ENCODE measurements around the gene KCND2.

KCND2 gene

DNA sequence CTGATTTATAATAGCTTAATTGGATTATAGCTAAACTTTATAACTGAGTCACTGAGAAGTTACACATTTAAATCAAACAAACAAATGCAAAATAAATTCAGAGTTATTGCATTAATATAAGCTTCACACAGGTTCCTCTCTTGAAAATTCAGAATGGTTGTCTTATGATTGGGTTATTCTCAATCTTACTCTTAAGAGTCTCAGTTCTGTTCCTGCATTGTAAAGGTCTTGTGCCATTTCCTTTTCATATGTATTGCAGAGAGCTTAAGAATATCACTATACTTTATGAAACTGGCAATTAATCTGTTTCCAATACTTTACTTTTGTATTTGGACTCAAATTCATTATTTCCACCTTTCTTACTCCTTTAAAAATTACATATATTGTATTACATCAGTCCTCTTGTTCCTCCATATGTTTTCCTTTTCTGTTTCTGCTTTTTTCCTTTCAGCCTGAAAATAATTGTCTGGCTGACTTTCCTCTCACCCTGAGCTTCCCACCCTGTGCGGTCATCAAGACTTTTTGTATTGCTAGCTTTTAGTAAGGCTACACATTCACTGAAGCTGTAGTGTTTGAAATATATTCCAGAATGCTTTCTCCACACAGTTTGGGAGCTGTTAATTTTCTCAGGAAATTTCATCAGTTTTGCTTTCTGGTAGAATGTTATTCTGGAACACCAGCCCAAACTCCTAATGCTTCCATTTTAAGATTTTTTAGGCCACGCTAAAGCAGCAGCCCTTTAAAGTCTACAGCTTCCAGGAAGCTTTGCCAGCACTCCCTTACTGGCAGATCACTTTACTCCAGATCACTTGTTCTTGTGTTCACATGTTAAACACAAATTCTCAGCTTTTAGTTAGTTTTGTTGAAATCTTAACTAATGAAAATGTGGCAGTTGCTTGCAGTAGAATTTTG lies 139.4 kb downstream of the KCND2 start:
- no peak for DNase-seq (ENCODE audit: low read depth)

- DNase-seq (ENCODE audit: low read depth): no peak
These were observed 140.2 kb downstream of the KCND2 start for GRCh38 chr7:120413164-120413563.

DNA sequence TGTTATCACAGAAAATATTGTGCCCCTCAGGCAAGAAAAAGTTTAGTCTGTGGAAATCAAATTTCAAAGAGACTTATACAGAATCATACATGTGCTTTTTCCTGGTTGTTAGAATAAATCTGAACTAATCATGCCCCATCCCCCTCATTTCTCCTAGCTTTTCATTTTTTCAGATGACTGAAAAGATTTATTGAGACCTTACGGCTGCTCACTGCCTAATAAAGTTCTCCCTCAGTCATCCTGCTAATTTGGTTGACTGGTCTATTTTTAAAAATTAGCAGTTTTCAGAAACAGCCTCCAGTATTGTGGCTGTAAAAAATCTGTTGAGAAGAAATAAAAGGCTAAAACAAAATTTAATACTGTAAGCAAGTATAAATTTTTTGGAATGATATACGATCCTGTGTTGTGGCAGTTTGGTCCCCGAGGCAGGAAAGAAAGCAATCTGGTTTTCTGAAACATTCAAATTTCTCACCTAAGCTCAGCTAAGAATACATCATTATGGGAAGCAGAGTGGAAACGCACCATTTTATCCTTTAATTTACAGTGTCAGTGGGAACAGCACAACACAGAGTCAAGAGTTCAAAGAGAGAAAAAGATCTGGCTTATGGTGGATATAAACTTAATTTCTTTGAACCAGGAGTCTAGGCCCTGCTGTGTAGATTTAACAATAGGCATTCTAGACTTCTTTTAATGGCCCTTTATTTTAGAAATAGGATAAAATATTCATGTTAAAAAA lies 144.4 kb downstream of the KCND2 start:
- DNase-seq (ENCODE audit: low read depth): no peak

- no peak for DNase-seq (ENCODE audit: low read depth)
These were observed 148.2 kb downstream of the KCND2 start for GRCh38 chr7:120421151-120421651.

GRCh38 chr7:120431016-120431415 lies 158.0 kb downstream of the KCND2 start:
- no peak for DNase-seq (ENCODE audit: low read depth)

- no peak for DNase-seq (ENCODE audit: low read depth)
These were observed 163.6 kb downstream of the KCND2 start for GRCh38 chr7:120436487-120437060.

GRCh38 chr7:120441850-120442249 lies 168.9 kb downstream of the KCND2 start:
- no peak for DNase-seq (ENCODE audit: low read depth)

GRCh38 chr7:120442838-120443237 lies 169.9 kb downstream of the KCND2 start:
- DNase-seq (ENCODE audit: low read depth): no peak

DNA sequence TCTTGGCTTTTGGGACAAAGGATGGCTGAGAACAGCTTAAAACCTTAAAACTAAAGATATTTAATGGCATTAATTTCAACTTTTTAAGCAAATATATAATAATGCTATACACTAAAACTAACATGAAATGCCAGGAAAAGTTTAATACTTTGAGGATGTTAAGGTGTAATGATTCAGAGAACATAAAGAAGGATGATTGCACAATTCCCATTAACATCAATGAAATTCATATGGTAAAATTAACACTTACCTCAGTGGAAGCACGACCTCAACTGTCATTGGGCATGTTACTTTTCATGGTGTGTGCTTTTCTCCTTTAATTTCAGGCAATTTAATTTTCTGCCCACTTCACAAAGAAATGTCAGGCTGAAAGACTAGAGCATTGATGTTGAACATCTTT lies 171.7 kb downstream of the KCND2 start:
- DNase-seq (ENCODE audit: low read depth): no peak

- DNase-seq (ENCODE audit: low read depth): no peak
These were observed 172.3 kb downstream of the KCND2 start for GRCh38 chr7:120445276-120445675.

- DNase-seq (ENCODE audit: low read depth): no peak
These were observed 179.7 kb downstream of the KCND2 start for GRCh38 chr7:120452665-120453064.

DNA sequence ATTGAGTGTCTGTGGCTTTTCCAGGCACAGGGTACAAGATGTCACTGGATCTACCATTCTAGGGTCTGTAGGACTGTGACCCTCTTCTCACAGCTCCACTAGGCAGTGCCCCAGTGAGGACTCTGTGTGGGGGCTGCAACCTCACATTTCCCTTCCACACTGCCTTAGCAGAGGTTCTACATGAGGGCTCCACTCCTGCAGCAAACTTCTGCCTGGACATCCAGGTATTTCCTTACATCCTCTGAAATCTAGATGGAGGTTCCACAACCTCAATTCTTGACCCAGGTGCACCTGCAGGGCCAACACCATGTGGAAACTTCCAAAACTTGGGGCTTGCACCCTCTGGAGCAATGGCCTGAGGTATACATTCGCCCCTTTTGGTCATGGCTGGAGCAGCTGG lies 183.7 kb downstream of the KCND2 start:
- no peak for DNase-seq (ENCODE audit: low read depth)

- no peak for DNase-seq (ENCODE audit: low read depth)
These were observed 188.0 kb downstream of the KCND2 start for GRCh38 chr7:120460949-120461348.

GRCh38 chr7:120462991-120463390 lies 190.0 kb downstream of the KCND2 start:
- no peak for DNase-seq (ENCODE audit: low read depth)

- no peak for DNase-seq (ENCODE audit: low read depth)
These were observed 191.1 kb downstream of the KCND2 start for GRCh38 chr7:120464104-120464503.

GRCh38 chr7:120467676-120468075 lies 194.7 kb downstream of the KCND2 start:
- no peak for DNase-seq (ENCODE audit: low read depth)

GRCh38 chr7:120468611-120469010 lies 195.6 kb downstream of the KCND2 start:
- no peak for DNase-seq (ENCODE audit: low read depth)

- no peak for DNase-seq (ENCODE audit: low read depth)
These were observed 199.9 kb downstream of the KCND2 start for GRCh38 chr7:120472892-120473291.

GRCh38 chr7:120473352-120473751 lies 200.4 kb downstream of the KCND2 start:
- no peak for DNase-seq (ENCODE audit: low read depth)

- DNase-seq (ENCODE audit: low read depth): no peak
These were observed 203.0 kb downstream of the KCND2 start for GRCh38 chr7:120475994-120476393.

- DNase-seq (ENCODE audit: low read depth): no peak
These were observed 207.5 kb downstream of the KCND2 start for GRCh38 chr7:120480472-120480871.

DNA sequence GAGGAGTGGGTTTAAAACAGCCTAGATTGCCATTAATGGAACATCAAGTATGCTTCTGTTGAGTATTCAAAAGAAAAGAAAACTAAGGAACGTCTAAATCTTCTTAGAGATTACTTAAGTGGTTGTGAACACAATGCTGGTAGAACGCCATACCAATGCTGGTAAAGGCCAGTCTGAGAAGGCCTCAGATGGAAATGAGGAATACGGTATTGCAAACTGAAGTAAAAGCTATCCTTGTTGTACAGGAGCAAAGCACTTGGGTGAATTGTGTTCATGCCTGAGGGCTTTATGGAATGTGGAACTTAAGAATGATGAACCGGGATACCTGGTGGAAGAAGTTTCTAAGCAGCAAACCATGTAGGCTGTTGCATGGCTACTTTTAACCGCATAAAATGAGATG lies 208.0 kb downstream of the KCND2 start:
- DNase-seq (ENCODE audit: low read depth): no peak

- no peak for DNase-seq (ENCODE audit: low read depth)
These were observed 213.2 kb downstream of the KCND2 start for GRCh38 chr7:120486164-120486563.

Data from GM04503 (cell line).